ENCODE results near the gene MSI2. TPM values are rescaled to one million over a fixed set of nuclear protein-coding genes. Genes with fewer than 3 reads are reported as not detected.

Gene MSI2
- total and polyA plus RNA-seq, 9 of the 15 experiments (the other 6 are each of a cell fraction or from before 2014, with no cell fraction given) = 4.6 to 61.8 (median 42.4) TPM

GRCh38 chr17:57341611-57342540 is 85.6 kb downstream of the MSI2 start:
- DNase-seq (ENCODE audit: extremely low read depth in 1 of 4, low spot score in 3 of 4) = no peak
- Histone ChIP-seq H3K9ac (ENCODE audit: insufficient read depth in 1 of 2, low read depth in 2 of 2, low read length in 2 of 2) (no peak overlapping the region), H2AFZ (ENCODE audit: low read depth, low read length) (no peak overlapping the region), H3K4me3 (no peak overlapping the region), H3K4me2 (ENCODE audit: insufficient read depth, low read length) (no peak overlapping the region), H4K20me1 (replicated peaks; ENCODE audit: control insufficient read depth, insufficient read depth, low read length) (peaks cover 8% of the 10 kb centered on the region), H3K36me3 (ENCODE audit: control insufficient read depth, insufficient read depth, low read length) (peaks cover 4% of the 10 kb centered on the region; the same call in 1 of the 3 replicates), H3K9me3 (replicated peaks; ENCODE audit: control insufficient read depth, insufficient read depth, low read depth, low read length) (no peaks in the 10 kb centered on the region), H3K9me1 (ENCODE audit: control insufficient read depth, insufficient read depth, low read length) (peaks cover 11% of the 10 kb centered on the region), H3K27me3 (ENCODE audit: control insufficient read depth in 2 of 2, insufficient read depth in 2 of 2, low read length in 2 of 2) (no peaks in the 10 kb centered on the region), H3K4me1 (replicated peaks in 1 of 2; ENCODE audit: control insufficient read depth in 2 of 2, insufficient read depth in 2 of 2, low read length in 2 of 2) (peaks cover 16 to 41% of the 10 kb centered on the region in 2 experiments), H3K27ac (ENCODE audit: extremely low read depth, low read depth, low read length) (no peak overlapping the region), H3K79me2 (ENCODE audit: control insufficient read depth, insufficient read depth, low read length) (peaks cover 39% of the 10 kb centered on the region)
- intact Hi-C loops (cut with micrococcal nuclease) (no loop called here), in situ Hi-C loops (cut with MboI) (no loop called here)
- FAIRE-seq = peak; percentile 15
- no peak for TF ChIP-seq ESRRB (CRISPR knock-in tag; IDR thresholded peaks at IDR 0.05; ENCODE audit: borderline replicate concordance)
- no peak for TF ChIP-seq GTF2B (IDR thresholded peaks at IDR 0.05; ENCODE audit: extremely low read depth, insufficient read length)
- no peak for TF ChIP-seq CBX2 (IDR thresholded peaks at IDR 0.05; ENCODE audit: insufficient read depth, low read length, poor library complexity, severe bottlenecking)
- TF ChIP-seq MNT (conservative IDR thresholded peaks at IDR 0.05) = no peak
- no peak for TF ChIP-seq HOXB6 (CRISPR knock-in tag; IDR thresholded peaks at IDR 0.05; ENCODE audit: borderline replicate concordance)
- no peak for TF ChIP-seq HMGN3 (IDR thresholded peaks at IDR 0.05; ENCODE audit: borderline replicate concordance, extremely low read depth, insufficient read length, low read depth, low read length)
- TF ChIP-seq CHCHD3 (CRISPR knock-in tag; IDR thresholded peaks at IDR 0.05) = no peak
- BruUV-seq (replicated peaks) = no TSS peak
- POLR2A ChIA-PET = interaction anchor here (0.6 to 1.8 kb wide), 4 partner anchors 10 to 219 kb away, joined by 3 read pairs; no protein-coding TSS in a partner anchor
- WGBS (ENCODE audit: insufficient coverage, low coverage, missing lambda C conversion rate) = 75% methylated on average over 9 of the region's 9 CpGs
- CTCF ChIA-PET (ENCODE audit: low intra/inter-chr PET ratio) = no interaction called here
- ATAC-seq = no peak

Data from K562 (cell line).